ENCODE data around the gene PLCG2.

PLCG2 gene

GRCh38 chr16:81843683-81844082 lies 64.6 kb downstream of the PLCG2 start:
- DNase-seq (ENCODE audit: low read depth) = no peak

- no peak for DNase-seq (ENCODE audit: low read depth)
Observed at GRCh38 chr16:81846105-81846504, 67.0 kb downstream of the PLCG2 start.

- no peak for DNase-seq (ENCODE audit: low read depth)
Observed at GRCh38 chr16:81848306-81848853, 69.3 kb downstream of the PLCG2 start.

- no peak for DNase-seq (ENCODE audit: low read depth)
Observed at GRCh38 chr16:81850197-81850944, 71.3 kb downstream of the PLCG2 start.

GRCh38 chr16:81852347-81852746 lies 73.3 kb downstream of the PLCG2 start:
- no peak for DNase-seq (ENCODE audit: low read depth)

- no peak for DNase-seq (ENCODE audit: low read depth)
Observed at GRCh38 chr16:81855552-81856153, 76.6 kb downstream of the PLCG2 start.

GRCh38 chr16:81860287-81861266 lies 81.5 kb downstream of the PLCG2 start:
- DNase-seq (ENCODE audit: low read depth) = no peak

GRCh38 chr16:81861503-81861902 lies 82.4 kb downstream of the PLCG2 start:
- DNase-seq (ENCODE audit: low read depth) = no peak

GRCh38 chr16:81861915-81862314 lies 82.8 kb downstream of the PLCG2 start:
- no peak for DNase-seq (ENCODE audit: low read depth)

- no peak for DNase-seq (ENCODE audit: low read depth)
Observed at GRCh38 chr16:81863630-81864352, 84.7 kb downstream of the PLCG2 start.

GRCh38 chr16:81864646-81865382 lies 85.7 kb downstream of the PLCG2 start:
- no peak for DNase-seq (ENCODE audit: low read depth)

GRCh38 chr16:81866820-81867440 lies 87.8 kb downstream of the PLCG2 start:
- no peak for DNase-seq (ENCODE audit: low read depth)

- no peak for DNase-seq (ENCODE audit: low read depth)
Observed at GRCh38 chr16:81868057-81868748, 89.1 kb downstream of the PLCG2 start.

- no peak for DNase-seq (ENCODE audit: low read depth)
Observed at GRCh38 chr16:81869326-81869725, 90.2 kb downstream of the PLCG2 start.

GRCh38 chr16:81873206-81873605 lies 94.1 kb downstream of the PLCG2 start:
- DNase-seq (ENCODE audit: low read depth) = no peak

GRCh38 chr16:81873843-81874752 lies 95.0 kb downstream of the PLCG2 start:
- DNase-seq (ENCODE audit: low read depth) = peak; percentile 10

- DNase-seq (ENCODE audit: low read depth) = no peak
Observed at GRCh38 chr16:81875461-81875860, 96.4 kb downstream of the PLCG2 start.

- DNase-seq (ENCODE audit: low read depth) = no peak
Observed at GRCh38 chr16:81876273-81876900, 97.3 kb downstream of the PLCG2 start.

All from GM04504 (cell line).